ENCODE results near the gene NT5DC3. TPM values are rescaled to one million over a fixed set of nuclear protein-coding genes. Genes with fewer than 3 reads are reported as not detected.

NT5DC3 gene
- total and polyA plus RNA-seq, 9 of the 15 experiments (the other 6 are each of a cell fraction or from before 2014, with no cell fraction given): 6.3 to 33.5 (median 24.5) TPM

- no peaks in the 10 kb centered on the region for H3K4me1 ChIP-seq (replicated peaks in 1 of 2; ENCODE audit: control insufficient read depth in 2 of 2, insufficient read depth in 2 of 2, low read length in 2 of 2)
- no peak overlapping the region for H3K4me3 ChIP-seq
- TF ChIP-seq TBP (optimal IDR thresholded peaks at IDR 0.05; ENCODE audit: low read depth, low read length) (no peak), MXI1 (IDR thresholded peaks at IDR 0.05; ENCODE audit: low read depth, low read length) (no peak)
- BruUV-seq (replicated peaks): no TSS peak
- no peak overlapping the region for H2AFZ ChIP-seq (ENCODE audit: low read depth, low read length)
- ATAC-seq (no peak), DNase-seq (ENCODE audit: extremely low read depth in 1 of 4, low spot score in 3 of 4) (no peak), FAIRE-seq (no peak)
- ChIA-PET CTCF (ENCODE audit: low intra/inter-chr PET ratio) (no interaction called here), POLR2A (interaction anchor here (0.6 to 0.7 kb wide), 2 partner anchors 21 to 1098 kb away, joined by 3 read pairs; no protein-coding TSS in a partner anchor)
- H3K9ac ChIP-seq (ENCODE audit: insufficient read depth in 1 of 2, low read depth in 2 of 2, low read length in 2 of 2): no peak overlapping the region
- H3K79me2 ChIP-seq (ENCODE audit: control insufficient read depth, insufficient read depth, low read length): no peaks in the 10 kb centered on the region
- H3K36me3 ChIP-seq (ENCODE audit: control insufficient read depth, insufficient read depth, low read length): no peaks in the 10 kb centered on the region
- H3K27me3 ChIP-seq (ENCODE audit: control insufficient read depth in 2 of 2, insufficient read depth in 2 of 2, low read length in 2 of 2): peaks cover 6 to 18% of the 10 kb centered on the region in 2 experiments; a peak in 4 of 5 replicates
- 29% methylated on average over 2 of the region's 2 CpGs for WGBS (ENCODE audit: insufficient coverage, low coverage, missing lambda C conversion rate)
- in situ Hi-C loops (cut with MboI) (no loop called here), intact Hi-C loops (cut with micrococcal nuclease) (no loop called here)
- H3K4me2 ChIP-seq (ENCODE audit: insufficient read depth, low read length): no peak overlapping the region
- no peak overlapping the region for H3K27ac ChIP-seq (ENCODE audit: extremely low read depth, low read depth, low read length)
- H3K9me1 ChIP-seq (ENCODE audit: control insufficient read depth, insufficient read depth, low read length): no peaks in the 10 kb centered on the region
- H4K20me1 ChIP-seq (replicated peaks; ENCODE audit: control insufficient read depth, insufficient read depth, low read length): no peaks in the 10 kb centered on the region; the same call in 1 of the 2 replicates
- no peaks in the 10 kb centered on the region for H3K9me3 ChIP-seq (replicated peaks; ENCODE audit: control insufficient read depth, insufficient read depth, low read depth, low read length)
Observed at GRCh38 chr12:103751600-103751999, 89.4 kb downstream of the NT5DC3 start.

DNA sequence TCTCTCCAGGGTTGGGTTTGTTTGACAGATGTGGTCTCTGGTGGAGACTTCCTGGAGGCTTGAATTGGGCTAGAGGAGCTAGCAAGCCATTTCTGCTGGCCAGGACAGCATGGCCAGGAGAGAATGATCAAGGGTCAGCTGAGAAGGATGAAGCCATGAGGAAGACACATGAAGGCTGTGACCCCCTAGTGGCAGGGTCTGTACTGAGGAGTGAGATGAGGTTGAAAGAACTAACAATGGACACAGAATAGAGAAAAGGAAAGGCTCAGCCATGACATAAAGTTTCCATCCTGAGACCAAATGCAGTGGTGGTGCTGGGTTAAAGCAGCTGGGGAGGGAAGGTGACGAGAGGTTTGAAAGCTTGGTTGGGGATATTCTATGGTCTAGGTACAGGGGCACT lies 89.9 kb downstream of the NT5DC3 start:
- Histone ChIP-seq H3K4me3 (no peak overlapping the region), H2AFZ (ENCODE audit: low read depth, low read length) (no peak overlapping the region), H4K20me1 (replicated peaks; ENCODE audit: control insufficient read depth, insufficient read depth, low read length) (no peaks in the 10 kb centered on the region; the same call in 1 of the 2 replicates), H3K4me2 (ENCODE audit: insufficient read depth, low read length) (no peak overlapping the region), H3K9me1 (ENCODE audit: control insufficient read depth, insufficient read depth, low read length) (no peaks in the 10 kb centered on the region), H3K9ac (ENCODE audit: insufficient read depth in 1 of 2, low read depth in 2 of 2, low read length in 2 of 2) (no peak overlapping the region), H3K36me3 (ENCODE audit: control insufficient read depth, insufficient read depth, low read length) (no peaks in the 10 kb centered on the region), H3K27me3 (ENCODE audit: control insufficient read depth in 2 of 2, insufficient read depth in 2 of 2, low read length in 2 of 2) (peaks cover 9 to 21% of the 10 kb centered on the region in 2 experiments; a peak in 4 of 5 replicates), H3K27ac (ENCODE audit: extremely low read depth, low read depth, low read length) (no peak overlapping the region), H3K4me1 (replicated peaks in 1 of 2; ENCODE audit: control insufficient read depth in 2 of 2, insufficient read depth in 2 of 2, low read length in 2 of 2) (no peaks in the 10 kb centered on the region), H3K79me2 (ENCODE audit: control insufficient read depth, insufficient read depth, low read length) (no peaks in the 10 kb centered on the region), H3K9me3 (replicated peaks; ENCODE audit: control insufficient read depth, insufficient read depth, low read depth, low read length) (no peaks in the 10 kb centered on the region)
- ATAC-seq (peak; percentile 86), FAIRE-seq (peak; percentile 35), DNase-seq (ENCODE audit: extremely low read depth in 1 of 4, low spot score in 3 of 4) (peak; percentile 23 to 34 (median 28))
- in situ Hi-C loops (cut with MboI): no loop called here
- ChIA-PET CTCF (ENCODE audit: low intra/inter-chr PET ratio) (no interaction called here), POLR2A (interaction anchor here (0.7 kb wide), 1 partner anchor 20 kb away, joined by 3 read pairs; no protein-coding TSS in a partner anchor)
- no TSS peak for BruUV-seq (replicated peaks)
- intact Hi-C loops (cut with micrococcal nuclease): no loop called here
- TF ChIP-seq SAP30 (IDR thresholded peaks at IDR 0.05; ENCODE audit: borderline replicate concordance, insufficient read depth, low read depth, low read length, poor library complexity, severe bottlenecking) (no peak), CTCF (IDR thresholded peaks at IDR 0.05 in 2 of 3, conservative IDR thresholded peaks at IDR 0.05 in 1 of 3; ENCODE audit: insufficient read depth in 2 of 3, low read depth in 1 of 3, low read length in 3 of 3) (peak; percentile 30 to 54 (median 36); a peak in 5 of 6 replicates), ARHGAP35 (IDR thresholded peaks at IDR 0.05; ENCODE audit: partially characterized antibody) (no peak), ETV1 (tag; conservative IDR thresholded peaks at IDR 0.05; ENCODE audit: low read depth) (no peak), HMG20A (CRISPR knock-in tag; conservative IDR thresholded peaks at IDR 0.05) (no peak), RAD21 (CRISPR knock-in tag; conservative IDR thresholded peaks at IDR 0.05 in 1 of 2, IDR thresholded peaks at IDR 0.05 in 1 of 2) (0 out of 4 replicates have a peak, but pooled peaks of 1 of the 2 experiments have one; percentile 11)
- 13% methylated on average over 1 of the region's 1 CpG for WGBS (ENCODE audit: insufficient coverage, low coverage, missing lambda C conversion rate)
